HG02840 (cell line): ENCODE results near the gene DPYSL5.

Experiments used
- ATAC-seq: cut with Tn5 transposase; IDR thresholded peaks from one replicate; pipeline ENCODE4 v1.9.1; 2021; ENCODE audit warnings: mild to moderate bottlenecking, moderate library complexity, moderate number of reproducible peaks; ENCODE audit not compliant: unreplicated experiment, low FRiP score

DPYSL5 gene

GRCh38 chr2:26843041-26843440, 4.9 kb upstream of the DPYSL5 start:
- no peak for ATAC-seq

- ATAC-seq = no peak
Measured at GRCh38 chr2:26845021-26845420, 2.9 kb upstream of the DPYSL5 start.

- ATAC-seq = no peak
Measured at GRCh38 chr2:26846334-26847306, 1.3 kb upstream of the DPYSL5 start.

GRCh38 chr2:26847307-26847654, 651 bp upstream of the DPYSL5 start:
- no peak for ATAC-seq

- no peak for ATAC-seq
Measured at GRCh38 chr2:26848336-26849055, 564 bp downstream of the DPYSL5 start.

- ATAC-seq = no peak
Measured at GRCh38 chr2:26849056-26849999, 1.4 kb downstream of the DPYSL5 start.

- ATAC-seq = no peak
Measured at GRCh38 chr2:26850000-26850431, 2.1 kb downstream of the DPYSL5 start.

GRCh38 chr2:26850505-26850904, 2.6 kb downstream of the DPYSL5 start:
- no peak for ATAC-seq

GRCh38 chr2:26852405-26853306, 4.7 kb downstream of the DPYSL5 start:
- no peak for ATAC-seq

- ATAC-seq = no peak
Measured at GRCh38 chr2:26853751-26854150, 5.8 kb downstream of the DPYSL5 start.

GRCh38 chr2:26854283-26854827, 6.4 kb downstream of the DPYSL5 start:
- ATAC-seq = no peak

GRCh38 chr2:26855466-26855865, 7.5 kb downstream of the DPYSL5 start:
- ATAC-seq = no peak

GRCh38 chr2:26859622-26860021, 11.7 kb downstream of the DPYSL5 start:
- no peak for ATAC-seq

GRCh38 chr2:26860211-26860850, 12.4 kb downstream of the DPYSL5 start:
- no peak for ATAC-seq

GRCh38 chr2:26861610-26862224, 13.8 kb downstream of the DPYSL5 start:
- no peak for ATAC-seq

GRCh38 chr2:26864226-26864625, 16.3 kb downstream of the DPYSL5 start:
- no peak for ATAC-seq

- ATAC-seq = no peak
Measured at GRCh38 chr2:26864646-26865045, 16.7 kb downstream of the DPYSL5 start.

- ATAC-seq = no peak
Measured at GRCh38 chr2:26870585-26871095, 22.7 kb downstream of the DPYSL5 start.
